SK-N-SH (cell line): Measurements from ENCODE around the gene VDAC1. TPM values are rescaled to one million over a fixed set of nuclear protein-coding genes. Genes with fewer than 3 reads are reported as not detected.

Experiments used
- CTCF ChIA-PET: fragments of 300-600, 350-600 bp; formaldehyde crosslinking; extraction: SDS; loops from one replicate; lab custom pipeline; 2021; lab: Yijun Ruan, JAX
- POLR2A ChIA-PET: fragments of 350-600 bp; sonication (Branson Sonifier 250); formaldehyde crosslinking; extraction: SDS; loops from one replicate; lab custom pipeline; 2020; ENCODE audit warnings: antibody characterized with exemption, inconsistent platforms; lab: Yijun Ruan, JAX
- DNase-seq: peaks from one replicate; pipeline ENCODE4 v3.0.0; 2012
- H2AFZ ChIP-seq: fragments of 200-600 bp; sonication (generic); 2 replicates; pipeline ENCODE4 v1.8.1; 2016; ENCODE audit warnings: antibody characterized with exemption, mild to moderate bottlenecking, low read depth
- H3F3A ChIP-seq: fragments of 200-600 bp; sonication (generic); replicated peaks from 2 replicates; pipeline ENCODE3; 2016; ENCODE audit warnings: antibody characterized with exemption, mild to moderate bottlenecking; ENCODE audit not compliant: insufficient read depth
- H3K27ac ChIP-seq, 2 experiments: fragments of 200-500 bp in 1 of 2; fragments of 200-600 bp in 1 of 2; sonication (Bioruptor generic) in 1 of 2; sonication (generic), shearing (Covaris generic) in 1 of 2; 2 replicates each; pipeline versions ENCODE4 v1.5.1 to v1.6.1; 2014 to 2016; ENCODE audit warnings: low read depth in 2 of 2, inconsistent platforms in 1 of 2, low read length in 1 of 2, mild to moderate bottlenecking in 1 of 2, mixed read lengths in 1 of 2
- H3K27me3 ChIP-seq: fragments of 200-600 bp; sonication (generic), shearing (Covaris generic); 2 replicates; pipeline ENCODE4 v1.6.1; 2016; ENCODE audit warnings: mixed run types; ENCODE audit not compliant: insufficient read depth
- H3K36me3 ChIP-seq, 2 experiments: fragments of 200-500 bp in 1 of 2; fragments of 200-600 bp in 1 of 2; sonication (Bioruptor generic) in 1 of 2; sonication (generic) in 1 of 2; replicated peaks in 1 of 2; 2 replicates each; pipeline versions ENCODE3 to v1.5.1; 2014 to 2016; ENCODE audit warnings: low read length in 1 of 2, mild to moderate bottlenecking in 1 of 2; ENCODE audit not compliant: insufficient read depth in 2 of 2, control insufficient read depth in 1 of 2
- H3K4me1 ChIP-seq, 2 experiments: fragments of 200-500 bp in 1 of 2; fragments of 200-600 bp in 1 of 2; sonication (Bioruptor generic) in 1 of 2; sonication (generic), shearing (Covaris generic) in 1 of 2; 2 replicates each; pipeline versions ENCODE4 v1.5.1 to v1.6.1; 2014 to 2016; ENCODE audit warnings: low read depth in 1 of 2, low read length in 1 of 2, mixed run types in 1 of 2; ENCODE audit not compliant: insufficient read depth in 2 of 2, control insufficient read depth in 1 of 2
- H3K4me2 ChIP-seq: fragments of 200-600 bp; sonication (generic), shearing (Covaris generic); 2 replicates; pipeline ENCODE4 v1.6.1; 2017; ENCODE audit warnings: mixed run types
- H3K4me3 ChIP-seq, 2 experiments: fragments of 200-500 bp in 1 of 2; fragments of 200-600 bp in 1 of 2; sonication (Bioruptor generic) in 1 of 2; sonication (generic), shearing (Covaris generic) in 1 of 2; 2 replicates each; pipeline versions ENCODE4 v1.5.1 to v1.8.1; 2014 to 2016; ENCODE audit warnings: low read depth in 2 of 2, inconsistent platforms in 1 of 2, low read length in 1 of 2, mild to moderate bottlenecking in 1 of 2, mixed read lengths in 1 of 2, moderate library complexity in 1 of 2
- H3K79me2 ChIP-seq: fragments of 200-600 bp; sonication (generic); 2 replicates; pipeline ENCODE4 v1.8.1; 2017; ENCODE audit warnings: mild to moderate bottlenecking; ENCODE audit not compliant: insufficient read depth
- H3K9ac ChIP-seq: fragments of 200-600 bp; sonication (generic); 2 replicates; pipeline ENCODE4 v1.6.1; 2017; ENCODE audit warnings: mixed run types
- H3K9me2 ChIP-seq: fragments of 200-600 bp; sonication (generic); 2 replicates; pipeline ENCODE4 v1.6.1; 2017; ENCODE audit warnings: mixed run types
- H3K9me3 ChIP-seq: fragments of 200-600 bp; sonication (generic); 2 replicates; pipeline ENCODE4 v1.6.1; 2017; ENCODE audit warnings: mixed run types, mild to moderate bottlenecking, moderate library complexity
- H4K20me1 ChIP-seq: fragments of 200-600 bp; sonication (generic); 2 replicates; pipeline ENCODE4 v1.6.1; 2017; ENCODE audit warnings: mild to moderate bottlenecking, mixed run types; ENCODE audit not compliant: insufficient read depth
- CHD2 ChIP-seq: fragments of 150-350 bp; IDR thresholded peaks from 2 replicates; pipeline ENCODE4 v1.6.1; 2018; ENCODE audit warnings: low read length; ENCODE audit not compliant: partially characterized antibody
- ELF1 ChIP-seq: IDR thresholded peaks from 2 replicates; pipeline ENCODE4 v1.4.0; 2012
- EZH2phosphoT487 ChIP-seq: fragments of 200-600 bp; sonication (generic); IDR thresholded peaks from 2 replicates; pipeline ENCODE4 v1.6.1; 2017; ENCODE audit warnings: low read depth, mixed run types, mild to moderate bottlenecking, antibody characterized with exemption, moderate library complexity, borderline replicate concordance
- FOSL2 ChIP-seq: IDR thresholded peaks from 2 replicates; pipeline ENCODE4 v1.4.0; 2012; ENCODE audit warnings: low read depth, mild to moderate bottlenecking, moderate library complexity, borderline replicate concordance
- FOXM1 ChIP-seq: IDR thresholded peaks from 2 replicates; pipeline ENCODE4 v1.4.0; 2012; ENCODE audit warnings: low read depth, mild to moderate bottlenecking
- GABPA ChIP-seq: IDR thresholded peaks from 2 replicates; pipeline ENCODE4 v1.4.0; 2012; ENCODE audit warnings: low read depth, mild to moderate bottlenecking
- GATA2 ChIP-seq: sonication (generic); formaldehyde crosslinking; IDR thresholded peaks from 2 replicates; pipeline ENCODE4 v1.5.0; 2020; ENCODE audit warnings: mild to moderate bottlenecking, missing genetic modification reagents
- IRF3 ChIP-seq: fragments of 150-350 bp; IDR thresholded peaks from 2 replicates; pipeline ENCODE4 v1.6.1; 2016; ENCODE audit warnings: mild to moderate bottlenecking, low read depth, low read length
- MXI1 ChIP-seq: IDR thresholded peaks from 2 replicates; pipeline ENCODE4 v1.6.1; 2012; ENCODE audit warnings: mild to moderate bottlenecking, low read depth, low read length, improper control_type of control experiment
- NFIC ChIP-seq: IDR thresholded peaks from 2 replicates; pipeline ENCODE4 v1.4.0; 2012; ENCODE audit warnings: borderline replicate concordance
- NRF1 ChIP-seq: IDR thresholded peaks from 2 replicates; pipeline ENCODE4 v1.6.1; 2012; ENCODE audit warnings: low read depth, mild to moderate bottlenecking, low read length
- POLR2AphosphoS5 ChIP-seq: IDR thresholded peaks from 2 replicates; pipeline ENCODE4 v1.6.1; 2012; ENCODE audit warnings: low read depth, low read length
- RAD21 ChIP-seq: IDR thresholded peaks from 2 replicates; pipeline ENCODE4 v1.6.1; 2012; ENCODE audit warnings: mild to moderate bottlenecking, low read length
- REST ChIP-seq: IDR thresholded peaks from 2 replicates; pipeline ENCODE4 v1.6.1; 2012; ENCODE audit warnings: mild to moderate bottlenecking, low read depth, low read length, moderate library complexity
- RFX5 ChIP-seq: IDR thresholded peaks from 2 replicates; pipeline ENCODE4 v1.6.1; 2012; ENCODE audit warnings: mild to moderate bottlenecking, improper control_type of control experiment, low read length
- SIN3A ChIP-seq: IDR thresholded peaks from 2 replicates; pipeline ENCODE4 v1.6.1; 2012; ENCODE audit warnings: low read depth, mild to moderate bottlenecking, low read length, moderate library complexity, borderline replicate concordance
- TAF1 ChIP-seq: IDR thresholded peaks from 2 replicates; pipeline ENCODE4 v1.6.1; 2012; ENCODE audit warnings: low read depth, mild to moderate bottlenecking, low read length, moderate library complexity, borderline replicate concordance
- TCF12 ChIP-seq: IDR thresholded peaks from 2 replicates; pipeline ENCODE4 v1.4.0; 2012
- TEAD4 ChIP-seq: IDR thresholded peaks from 2 replicates; pipeline ENCODE4 v1.4.0; 2012; ENCODE audit warnings: mild to moderate bottlenecking, borderline replicate concordance; ENCODE audit not compliant: insufficient read depth
- USF1 ChIP-seq: IDR thresholded peaks from 2 replicates; pipeline ENCODE4 v1.4.0; 2012; ENCODE audit warnings: low read depth, borderline replicate concordance
- USF2 ChIP-seq: fragments of 150-350 bp; IDR thresholded peaks from 2 replicates; pipeline ENCODE4 v1.6.1; 2017; ENCODE audit warnings: antibody characterized with exemption, low read length, low read depth, borderline replicate concordance
- YY1 ChIP-seq: IDR thresholded peaks from 2 replicates; pipeline ENCODE4 v1.4.0; 2012; ENCODE audit warnings: low read depth, mild to moderate bottlenecking
- ZBTB33 ChIP-seq: IDR thresholded peaks from 2 replicates; pipeline ENCODE4 v1.4.0; 2012; ENCODE audit warnings: low read depth, borderline replicate concordance
- WGBS: methylation state at CpG from one replicate; pipeline ENCODE4 v1.1.6; 2017; ENCODE audit warnings: low lambda C conversion rate; 5-methylcytosine and 5-hydroxymethylcytosine counted together
- polyA plus RNA-seq, 3 experiments: library from polyadenylated mRNA; depleted of rRNA; stranded (reverse); fragments of >200 nt; gene quantifications; 2 replicates each; pipeline ENCODE4 v1.2.3, GENCODE V29; 2012

VDAC1 gene
- polyA plus RNA-seq (2012; rRNA removed): 155 and 166 TPM in 2 replicates
- 216 and 238 TPM in 2 replicates for polyA plus RNA-seq (2012; cell fraction: cytosol; rRNA removed)
- 77.0 and 124 TPM in 2 replicates for polyA plus RNA-seq (2012; cell fraction: nucleus; rRNA removed)

GRCh38 chr5:134004626-134005416 lies at the start of gene VDAC1:
Gene VDAC1, minus strand, starts transcription at chr5:134004975. Its CDS starts 11,963 bp downstream, at chr5:133993012.
- H3K4me2 ChIP-seq: peak within 1 kb of the TSS; percentile 98
- peak within 1 kb of the TSS; percentile 75 to 83 for H3K4me3 ChIP-seq
- WGBS: 0% methylated on average over 9 of the region's 96 CpGs
- no peaks in the 10 kb centered on the region for H3K27me3 ChIP-seq
- peak; percentile 98 for DNase-seq
- POLR2A ChIA-PET: interaction anchor here (0.6 to 1.9 kb wide), 5 partner anchors 13 to 703 kb away, joined by 3 to 8 read pairs (median 3); no protein-coding TSS in a partner anchor
- peaks cover 9% of the 10 kb centered on the region for H3F3A ChIP-seq
- H3K4me1 ChIP-seq: peaks cover 16 to 36% of the 10 kb centered on the region in 2 experiments; a peak in 2 of 4 replicates
- no peaks in the 10 kb centered on the region for H3K9me2 ChIP-seq
- H4K20me1 ChIP-seq: peaks cover 40% of the 10 kb centered on the region
- peaks cover 4 to 14% of the 10 kb centered on the region in 2 experiments for H3K36me3 ChIP-seq
- peaks cover 59% of the 10 kb centered on the region for H3K79me2 ChIP-seq
- peak within 1 kb of the TSS; percentile 97 for H3K9ac ChIP-seq
- H3K27ac ChIP-seq: peak within 1 kb of the TSS; percentile 92 to 95
- CTCF ChIA-PET: interaction anchor here (0.8 to 6.7 kb wide), 2 partner anchors 21 to 35 kb away, joined by 3 to 32 read pairs; no protein-coding TSS in a partner anchor
- no peaks in the 10 kb centered on the region for H3K9me3 ChIP-seq
- H2AFZ ChIP-seq: peak within 1 kb of the TSS; percentile 83
- TF ChIP-seq ZBTB33 (no peak), NRF1 (peak; percentile 50), USF2 (no peak), EZH2phosphoT487 (no peak), RFX5 (no peak), GATA2 (CRISPR knock-in tag) (no peak), ELF1 (no peak; the same call in 1 of the 2 replicates), USF1 (0 out of 2 replicates have a peak, but pooled peaks have one; percentile 24), FOXM1 (no peak), MXI1 (peak; percentile 29; the same call in 1 of the 2 replicates), RAD21 (no peak), YY1 (peak; percentile 55), SIN3A (no peak; the same call in 1 of the 2 replicates), CHD2 (no peak), GABPA (peak; percentile 38; the same call in 1 of the 2 replicates), TAF1 (peak; percentile 14; the same call in 1 of the 2 replicates), FOSL2 (no peak), TCF12 (no peak), TEAD4 (no peak), IRF3 (no peak), NFIC (no peak; the same call in 1 of the 2 replicates), POLR2AphosphoS5 (peak; percentile 79), REST (0 out of 2 replicates have a peak, but pooled peaks have one; percentile 2)
